Activated CD4-positive, alpha-beta T cell treated with anti-CD3 and anti-CD28 coated beads for 4 hours (primary cell): ENCODE results near the gene CROT.

Source experiments
- DNase-seq, 2 donors: peaks; one replicate each; pipeline ENCODE4 v3.0.0-alpha.2; 2020

Gene CROT

DNA sequence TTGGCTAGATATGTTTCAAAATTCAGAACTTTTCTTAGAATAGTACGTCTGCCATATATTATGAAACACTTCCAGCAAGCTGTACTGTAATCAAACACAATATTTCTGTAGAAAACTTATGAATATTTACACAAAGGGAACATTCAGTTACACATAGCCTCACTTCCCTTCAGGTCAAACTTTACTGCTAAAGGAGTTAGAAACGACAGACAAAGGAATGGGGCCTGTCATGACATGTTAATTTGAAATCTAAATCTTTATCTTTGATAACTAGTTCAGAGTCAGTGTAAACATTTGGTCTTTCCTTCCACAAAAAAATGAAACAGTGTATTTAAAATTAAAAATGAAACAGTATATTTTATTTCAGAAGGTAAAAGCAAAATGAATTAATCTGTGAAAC lies 1.0 kb upstream of the CROT start:
- no peak for DNase-seq

- DNase-seq: no peak
Measured at GRCh38 chr7:87345962-87346371, 503 bp downstream of the CROT start.

- no peak for DNase-seq
Measured at GRCh38 chr7:87347207-87347606, 1.7 kb downstream of the CROT start.

DNA sequence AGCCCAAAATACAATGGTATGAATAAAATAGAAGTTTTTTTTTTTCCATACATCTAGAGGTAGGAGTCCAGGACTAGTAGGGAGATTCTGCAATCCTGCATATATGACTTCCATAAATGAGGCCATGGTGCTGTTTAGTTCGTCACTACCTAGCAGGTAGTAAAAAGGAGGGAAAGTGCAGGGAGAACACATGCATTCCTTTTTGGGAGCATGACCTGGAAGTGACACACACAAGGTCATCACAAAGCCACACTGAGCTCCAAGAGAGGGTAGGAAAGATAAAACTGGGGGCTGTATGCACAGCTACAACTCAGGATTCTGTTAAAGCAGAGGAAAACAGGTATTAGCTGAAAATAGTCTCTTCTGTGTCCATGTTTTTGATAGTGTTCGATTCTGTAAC lies 2.2 kb downstream of the CROT start:
- DNase-seq: no peak

GRCh38 chr7:87354749-87355148 lies 9.3 kb downstream of the CROT start:
- no peak for DNase-seq

GRCh38 chr7:87356448-87356847 lies 11.0 kb downstream of the CROT start:
- no peak for DNase-seq

DNA sequence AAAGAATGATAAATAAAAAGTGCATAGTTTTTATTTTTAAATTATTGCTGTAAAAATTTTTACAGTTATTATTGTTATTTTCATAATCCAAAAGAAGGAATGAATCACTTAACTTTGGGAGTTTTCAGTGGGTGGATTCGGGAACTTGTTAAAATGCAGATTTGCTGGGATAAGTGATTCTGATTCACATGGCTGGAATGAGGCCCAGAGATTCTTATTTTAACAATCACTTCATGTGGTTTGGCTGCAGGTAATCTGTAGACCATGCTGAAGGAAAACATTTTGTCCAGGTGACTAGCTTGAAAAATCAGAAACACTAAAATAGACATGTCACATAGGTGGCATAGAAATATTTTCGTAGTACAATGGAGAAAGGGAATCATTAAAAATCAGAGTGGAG lies 13.9 kb downstream of the CROT start:
- no peak for DNase-seq

GRCh38 chr7:87361320-87361719 lies 15.9 kb downstream of the CROT start:
- no peak for DNase-seq

DNA sequence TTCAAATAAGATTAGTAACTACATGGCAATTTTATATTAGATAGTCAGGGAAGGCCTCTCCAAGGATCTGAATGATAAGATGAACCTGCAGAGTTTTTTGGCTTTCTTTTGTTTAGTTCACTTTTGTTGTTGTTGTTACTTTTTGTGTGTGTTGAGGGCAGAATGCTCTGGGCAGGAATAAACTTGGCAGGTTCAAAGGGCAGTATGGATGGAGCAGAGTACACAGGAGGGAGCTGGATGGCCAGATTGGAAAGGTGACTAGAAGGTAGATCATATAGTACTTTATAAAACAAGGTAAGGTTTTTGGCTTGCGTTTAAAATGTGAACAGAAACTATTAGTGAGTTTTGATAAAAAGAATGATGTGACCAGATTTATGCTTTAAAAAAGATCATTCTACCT lies 17.9 kb downstream of the CROT start:
- DNase-seq: no peak

DNA sequence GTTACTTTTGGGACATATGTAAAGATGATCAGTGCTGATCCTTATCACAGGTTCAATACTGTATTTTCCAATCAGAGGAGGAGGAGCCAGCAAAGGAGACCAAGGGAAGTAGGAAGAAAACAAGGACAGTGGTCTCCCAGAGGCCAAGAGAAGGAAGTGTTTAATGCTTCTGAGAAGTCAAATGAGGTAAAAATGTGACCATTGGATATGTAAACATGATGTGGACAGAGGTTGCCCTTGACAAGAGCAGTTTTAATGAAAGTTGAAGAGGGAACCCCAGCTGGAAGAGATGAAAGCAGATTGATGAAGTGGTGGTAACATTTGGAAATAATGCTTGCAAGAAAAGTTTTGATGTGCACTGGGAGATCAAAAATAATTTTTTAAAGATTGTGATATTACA lies 18.8 kb downstream of the CROT start:
- no peak for DNase-seq

DNA sequence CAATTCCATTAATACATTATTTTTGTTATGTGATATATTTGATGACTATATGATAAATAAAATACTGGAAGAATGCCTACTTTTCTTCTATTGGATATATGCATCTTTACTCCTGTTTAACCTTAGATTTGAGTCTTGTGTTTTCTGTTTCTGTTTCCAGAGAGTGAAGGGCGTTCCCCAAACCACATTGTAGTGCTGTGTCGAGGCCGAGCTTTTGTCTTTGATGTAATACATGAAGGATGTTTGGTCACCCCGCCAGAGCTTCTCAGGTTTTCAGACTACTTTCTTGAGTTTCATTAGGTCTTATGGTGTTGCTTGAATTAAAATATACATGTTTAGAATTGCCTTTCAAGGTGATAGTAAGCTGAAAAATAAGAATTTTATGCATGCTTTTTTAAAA lies 23.8 kb downstream of the CROT start:
- peak in 1 of 2 donors; percentile 4 for DNase-seq

DNA sequence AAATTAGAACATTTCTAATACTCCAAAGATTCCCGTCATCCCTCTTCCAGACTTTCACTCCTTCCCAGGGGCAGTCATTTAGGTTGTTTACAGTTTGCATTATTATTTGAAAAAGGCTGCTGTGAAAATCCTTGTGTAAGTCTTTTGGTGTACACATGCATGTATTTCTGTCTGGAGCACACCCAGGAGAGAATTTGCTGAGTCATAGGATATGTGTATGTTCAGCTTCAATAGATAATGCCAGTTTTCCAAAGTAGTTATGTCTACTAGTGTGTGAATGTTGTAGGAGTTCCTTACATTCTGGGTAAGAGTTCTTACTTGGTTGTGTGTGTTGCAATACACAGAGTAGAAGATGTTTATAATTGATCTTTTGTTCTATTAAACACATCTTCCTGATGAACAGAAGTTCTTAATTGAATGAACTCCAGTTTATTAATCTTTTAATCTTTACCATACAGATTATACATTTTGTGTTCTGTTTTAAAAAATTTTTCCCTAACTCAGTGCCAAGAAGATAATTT lies 25.3 kb downstream of the CROT start:
- no peak for DNase-seq

DNA sequence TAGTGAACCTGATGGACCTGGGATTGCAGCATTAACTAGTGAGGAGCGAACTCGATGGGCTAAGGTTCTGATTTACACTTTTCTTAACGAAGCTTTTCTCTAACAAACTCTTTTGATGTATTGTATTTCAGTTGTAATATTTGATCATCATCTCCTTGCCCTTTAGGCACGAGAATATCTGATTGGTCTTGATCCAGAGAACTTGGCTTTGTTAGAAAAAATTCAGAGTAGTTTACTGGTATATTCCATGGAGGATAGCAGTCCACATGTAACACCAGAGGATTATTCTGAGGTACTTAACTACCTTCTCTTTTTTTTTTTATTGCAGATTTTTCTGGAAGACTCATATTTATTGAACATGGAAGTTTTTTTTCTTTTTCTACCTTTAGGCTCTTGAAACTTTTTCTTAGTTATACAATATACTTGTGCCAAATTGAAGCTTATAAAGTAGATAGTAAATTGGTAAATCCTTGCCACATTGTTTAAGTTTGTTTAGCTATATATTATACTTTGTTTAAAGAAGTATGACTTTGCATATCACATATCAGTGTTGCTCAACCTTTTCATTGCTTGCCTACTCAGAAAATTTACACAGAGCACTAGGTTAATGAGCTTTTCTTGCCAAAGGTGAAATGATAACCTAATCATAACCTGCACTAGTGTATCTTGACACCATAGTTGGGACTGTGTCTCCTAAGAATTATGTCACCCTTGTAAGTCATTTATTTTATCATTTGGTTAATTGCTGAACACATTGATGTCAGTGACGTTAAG lies 30.4 kb downstream of the CROT start:
- no peak for DNase-seq

DNA sequence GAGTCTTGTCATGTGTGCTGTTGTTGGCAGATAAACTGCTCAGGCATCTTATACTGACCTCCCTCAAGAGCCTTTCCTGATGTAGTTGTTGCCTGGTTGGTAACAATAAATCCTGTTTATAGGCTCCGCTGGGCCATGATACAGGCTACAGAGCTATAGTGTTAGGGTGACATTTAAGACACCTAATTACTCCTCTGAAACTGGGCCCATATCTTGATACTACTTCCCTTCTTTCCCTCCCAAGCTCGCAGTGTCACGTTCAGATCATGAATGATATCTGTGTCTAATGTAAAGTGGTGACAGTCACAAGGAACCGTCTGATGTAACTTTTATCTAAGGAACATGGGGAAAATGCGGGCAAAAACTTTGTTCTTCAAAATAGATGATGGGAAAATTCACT lies 35.4 kb downstream of the CROT start:
- no peak for DNase-seq

DNA sequence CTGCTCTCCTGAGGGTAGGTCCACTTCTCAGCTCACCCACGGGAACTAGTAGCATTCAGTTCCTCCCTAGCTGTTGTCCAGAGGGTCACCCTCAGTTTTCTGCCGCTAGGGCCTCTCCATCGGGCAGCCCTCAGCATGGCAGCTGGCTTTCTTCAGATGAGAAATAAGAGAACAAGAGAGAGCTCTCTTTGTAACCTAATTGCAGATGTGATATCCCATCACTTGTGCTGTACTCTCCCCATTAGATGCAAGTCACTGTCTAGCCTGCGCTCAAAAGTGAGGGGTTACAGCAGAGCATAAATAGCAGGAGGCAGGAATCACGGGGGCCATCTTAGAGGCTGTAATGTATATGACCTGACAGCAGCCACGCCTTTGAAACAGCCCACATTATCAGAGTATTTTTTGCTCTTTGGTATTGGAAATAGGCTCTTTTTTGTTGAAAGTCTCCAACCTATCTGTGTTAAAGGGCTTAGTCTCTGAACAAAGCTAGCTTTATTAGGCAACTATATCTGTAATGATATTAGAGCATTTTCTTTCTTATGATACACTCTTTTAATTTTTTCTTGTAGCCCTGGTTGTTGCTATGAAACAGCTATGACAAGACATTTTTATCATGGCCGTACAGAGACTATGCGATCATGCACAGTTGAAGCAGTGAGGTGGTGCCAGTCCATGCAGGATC lies 45.7 kb downstream of the CROT start:
- no peak for DNase-seq

- no peak for DNase-seq
Measured at GRCh38 chr7:87395442-87396020, 50.1 kb downstream of the CROT start.

GRCh38 chr7:87398446-87398845 lies 53.0 kb downstream of the CROT start:
- DNase-seq: no peak

GRCh38 chr7:87404674-87405073 lies 59.2 kb downstream of the CROT start:
- DNase-seq: no peak

GRCh38 chr7:87411186-87411585 lies 65.7 kb downstream of the CROT start:
- DNase-seq: no peak

DNA sequence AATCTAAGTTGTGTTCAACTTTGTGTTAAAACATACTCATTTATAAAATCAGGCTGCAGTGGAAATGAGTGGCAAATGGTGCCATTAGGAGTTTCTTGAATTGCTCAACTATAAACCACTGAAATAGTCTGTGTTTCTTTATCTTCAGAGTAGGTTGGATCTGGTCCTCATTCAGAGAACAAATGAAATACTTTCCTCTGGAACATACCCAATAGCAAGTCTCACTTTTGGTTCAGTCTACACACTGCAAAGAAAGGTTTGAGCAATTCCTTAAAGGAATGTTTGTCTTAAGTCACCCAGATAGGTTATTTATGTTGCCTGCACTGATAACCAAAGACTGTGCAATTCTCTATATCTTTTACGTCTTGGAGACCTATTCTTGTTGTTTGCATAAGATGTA lies 67.6 kb downstream of the CROT start:
- DNase-seq: no peak

GRCh38 chr7:87413951-87414793 lies 68.7 kb downstream of the CROT start:
- no peak for DNase-seq

- no peak for DNase-seq
Measured at GRCh38 chr7:87414794-87415188, 69.3 kb downstream of the CROT start.
